ENCODE measurements around the gene RNF207.

DNA sequence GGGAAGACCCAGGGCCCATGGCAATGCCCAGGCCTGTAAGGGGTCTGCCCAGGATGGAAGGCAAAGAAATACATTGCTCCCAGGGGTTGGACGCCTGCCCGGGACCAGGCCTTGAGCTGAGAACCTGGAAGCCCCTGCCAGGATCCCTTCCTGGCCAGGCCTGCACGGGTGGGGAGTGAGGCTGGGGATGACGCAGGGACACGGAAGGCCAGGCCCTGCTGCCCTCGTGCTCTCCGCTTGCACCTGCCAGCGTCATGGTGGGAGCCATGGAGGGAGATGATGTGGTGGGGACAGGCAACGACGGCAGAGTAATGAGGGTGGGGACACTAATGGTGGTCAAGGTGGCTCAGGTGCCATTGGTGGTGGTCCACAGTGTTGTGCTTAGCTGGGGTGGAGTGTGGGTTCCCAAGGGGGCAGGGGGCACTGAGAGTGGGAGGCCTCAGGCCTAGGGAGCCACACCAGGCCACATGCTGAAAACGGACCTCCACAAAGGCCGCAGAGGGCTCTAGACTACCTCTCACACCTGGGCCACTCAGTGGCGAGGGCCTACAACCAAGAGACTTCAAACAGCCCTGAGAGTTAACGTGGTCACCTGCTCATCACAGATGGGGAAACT is 42.4 kb downstream of the RNF207 start:
- TF ChIP-seq, protein P1, sequence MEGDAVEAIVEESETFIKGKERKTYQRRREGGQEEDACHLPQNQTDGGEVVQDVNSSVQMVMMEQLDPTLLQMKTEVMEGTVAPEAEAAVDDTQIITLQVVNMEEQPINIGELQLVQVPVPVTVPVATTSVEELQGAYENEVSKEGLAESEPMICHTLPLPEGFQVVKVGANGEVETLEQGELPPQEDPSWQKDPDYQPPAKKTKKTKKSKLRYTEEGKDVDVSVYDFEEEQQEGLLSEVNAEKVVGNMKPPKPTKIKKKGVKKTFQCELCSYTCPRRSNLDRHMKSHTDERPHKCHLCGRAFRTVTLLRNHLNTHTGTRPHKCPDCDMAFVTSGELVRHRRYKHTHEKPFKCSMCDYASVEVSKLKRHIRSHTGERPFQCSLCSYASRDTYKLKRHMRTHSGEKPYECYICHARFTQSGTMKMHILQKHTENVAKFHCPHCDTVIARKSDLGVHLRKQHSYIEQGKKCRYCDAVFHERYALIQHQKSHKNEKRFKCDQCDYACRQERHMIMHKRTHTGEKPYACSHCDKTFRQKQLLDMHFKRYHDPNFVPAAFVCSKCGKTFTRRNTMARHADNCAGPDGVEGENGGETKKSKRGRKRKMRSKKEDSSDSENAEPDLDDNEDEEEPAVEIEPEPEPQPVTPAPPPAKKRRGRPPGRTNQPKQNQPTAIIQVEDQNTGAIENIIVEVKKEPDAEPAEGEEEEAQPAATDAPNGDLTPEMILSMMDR (conservative IDR thresholded peaks at IDR 0.05), result no peak
- no peak for TF ChIP-seq EZH2 (IDR thresholded peaks at IDR 0.05; ENCODE audit: low read depth)

All from PC-9 (cell line).